Epithelial cell of esophagus (primary cell): ENCODE data around the gene APLP1.

Experiments
- DNase-seq: peaks from one replicate; pipeline ENCODE4 v3.0.0; 2010; ENCODE audit warnings: low read depth
- H3K4me3 ChIP-seq: 2 replicates; pipeline ENCODE4 v1.5.1; 2011; ENCODE audit warnings: mild to moderate bottlenecking, low read length, control low read depth
- TF ChIP-seq, protein P1 (sequence below): IDR thresholded peaks from 2 replicates; pipeline ENCODE4 v1.5.1; 2011; ENCODE audit warnings: low read depth, mild to moderate bottlenecking, low read length, control low read depth, inconsistent platforms; ENCODE audit not compliant: insufficient read depth; ENCODE audit errors: missing control alignments

The APLP1 gene

DNA sequence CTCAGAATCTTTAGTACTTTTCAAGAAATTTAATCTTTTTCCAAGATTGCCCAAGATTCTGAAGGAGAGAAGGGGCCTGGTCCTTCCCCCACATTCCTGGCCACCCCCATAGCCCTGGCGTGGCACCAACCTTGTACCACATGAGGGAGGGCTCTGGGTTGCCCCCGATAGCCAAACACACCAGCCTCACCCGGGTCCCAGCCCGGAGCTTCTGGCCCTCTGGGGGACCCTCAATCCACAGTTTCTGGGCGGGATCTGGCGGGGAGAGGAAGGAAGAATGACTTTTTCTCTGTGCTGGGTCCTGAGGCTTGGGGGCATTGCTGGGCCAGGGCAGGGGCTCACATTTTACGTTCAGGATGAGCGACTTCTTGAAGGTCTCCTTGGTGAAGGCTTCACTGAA is 20.5 kb upstream of the APLP1 start:
- TF ChIP-seq, protein P1, sequence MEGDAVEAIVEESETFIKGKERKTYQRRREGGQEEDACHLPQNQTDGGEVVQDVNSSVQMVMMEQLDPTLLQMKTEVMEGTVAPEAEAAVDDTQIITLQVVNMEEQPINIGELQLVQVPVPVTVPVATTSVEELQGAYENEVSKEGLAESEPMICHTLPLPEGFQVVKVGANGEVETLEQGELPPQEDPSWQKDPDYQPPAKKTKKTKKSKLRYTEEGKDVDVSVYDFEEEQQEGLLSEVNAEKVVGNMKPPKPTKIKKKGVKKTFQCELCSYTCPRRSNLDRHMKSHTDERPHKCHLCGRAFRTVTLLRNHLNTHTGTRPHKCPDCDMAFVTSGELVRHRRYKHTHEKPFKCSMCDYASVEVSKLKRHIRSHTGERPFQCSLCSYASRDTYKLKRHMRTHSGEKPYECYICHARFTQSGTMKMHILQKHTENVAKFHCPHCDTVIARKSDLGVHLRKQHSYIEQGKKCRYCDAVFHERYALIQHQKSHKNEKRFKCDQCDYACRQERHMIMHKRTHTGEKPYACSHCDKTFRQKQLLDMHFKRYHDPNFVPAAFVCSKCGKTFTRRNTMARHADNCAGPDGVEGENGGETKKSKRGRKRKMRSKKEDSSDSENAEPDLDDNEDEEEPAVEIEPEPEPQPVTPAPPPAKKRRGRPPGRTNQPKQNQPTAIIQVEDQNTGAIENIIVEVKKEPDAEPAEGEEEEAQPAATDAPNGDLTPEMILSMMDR: no peak
- DNase-seq: no peak
- H3K4me3 ChIP-seq: no peak overlapping the region

DNA sequence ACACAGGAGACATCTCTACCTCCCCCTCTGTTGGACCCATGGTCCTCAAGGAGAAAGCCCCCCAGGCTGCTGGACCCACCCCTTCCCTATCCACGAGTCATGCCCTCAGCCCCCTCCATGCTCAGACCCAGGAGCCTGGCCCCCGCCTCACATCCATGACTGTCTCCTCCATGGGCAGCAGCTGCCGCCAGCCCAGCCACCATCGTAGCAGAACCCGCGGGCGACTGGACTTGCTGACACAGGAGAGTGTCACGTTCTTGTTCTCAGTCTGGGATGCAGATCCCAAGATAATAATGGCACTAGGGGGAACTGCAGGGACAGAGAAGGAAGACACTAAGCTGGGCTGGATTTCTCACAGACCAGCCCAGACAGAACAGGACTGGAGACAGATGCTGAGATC is 19.9 kb upstream of the APLP1 start:
- no peak for DNase-seq
- H3K4me3 ChIP-seq: no peak overlapping the region
- TF ChIP-seq, protein P1: no peak

DNA sequence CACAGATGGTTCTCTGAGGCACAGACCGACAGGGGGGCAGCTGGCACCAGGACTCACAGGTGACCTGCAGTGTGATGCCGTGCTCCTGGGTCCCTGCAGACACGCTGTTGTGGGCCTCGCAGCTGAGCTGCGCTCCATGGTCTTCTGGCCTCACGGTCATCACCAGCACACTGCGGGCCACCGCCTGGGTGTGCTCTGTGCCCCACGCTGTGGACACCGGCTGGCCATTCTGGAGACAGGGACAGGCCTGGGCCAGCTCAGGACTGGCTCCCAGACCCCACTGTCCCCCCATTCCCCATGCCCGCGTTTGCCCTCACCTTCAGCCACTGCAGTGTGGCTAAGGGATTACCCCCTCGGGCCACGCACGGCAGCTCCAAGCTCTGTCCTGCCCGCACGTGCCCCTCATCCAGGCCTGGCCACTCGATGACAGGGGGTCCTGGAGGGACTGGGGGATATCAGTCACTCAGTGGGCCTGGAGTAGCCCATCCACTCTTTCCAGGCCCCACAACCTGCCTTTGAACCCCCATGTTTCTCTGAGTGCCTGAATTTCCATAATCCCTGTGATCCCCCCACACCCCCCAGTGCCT is 19.4 kb upstream of the APLP1 start:
- DNase-seq: no peak
- TF ChIP-seq, protein P1: no peak
- H3K4me3 ChIP-seq: no peak overlapping the region

DNA sequence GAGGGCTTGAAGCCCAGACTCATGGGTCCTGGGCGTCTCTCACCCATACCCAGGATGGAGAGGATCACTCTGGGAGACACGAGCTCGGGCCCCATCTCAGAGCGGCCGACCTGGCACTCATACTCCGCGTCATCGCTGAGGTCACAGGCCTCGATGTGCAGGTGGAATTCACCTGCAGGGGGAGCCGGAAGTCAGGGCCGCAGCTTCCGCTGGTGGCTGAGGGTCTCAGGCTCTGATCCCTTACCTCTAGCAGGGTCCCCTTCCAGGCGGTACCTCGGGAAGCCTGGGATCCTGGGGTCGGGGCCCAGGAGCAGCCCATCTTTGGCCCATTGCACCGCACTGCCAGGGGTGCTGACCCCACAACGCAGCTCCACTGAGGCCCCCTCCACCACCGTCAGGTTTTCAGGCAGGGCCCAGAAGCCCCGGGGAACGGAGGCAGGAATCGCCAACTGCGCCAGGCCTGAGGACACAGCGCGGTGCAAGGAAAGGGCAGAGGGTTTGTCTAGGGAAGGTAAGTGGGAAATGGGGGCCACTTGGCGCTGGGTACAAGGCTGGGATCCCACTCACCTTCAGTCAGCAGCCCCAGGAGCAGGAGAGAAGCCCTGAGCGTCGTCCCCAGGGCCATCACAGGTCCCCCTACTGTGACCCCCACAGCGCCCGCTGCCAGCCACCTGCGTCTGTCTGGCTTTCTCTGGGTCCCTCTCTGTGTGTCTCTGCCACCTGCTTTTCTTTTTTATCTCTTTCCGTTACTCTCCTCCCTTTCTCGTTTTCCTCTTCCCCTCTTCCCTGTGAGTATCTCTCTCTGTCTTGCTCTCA is 17.0 kb upstream of the APLP1 start:
- TF ChIP-seq, protein P1: no peak
- H3K4me3 ChIP-seq: no peak overlapping the region
- DNase-seq: no peak

DNA sequence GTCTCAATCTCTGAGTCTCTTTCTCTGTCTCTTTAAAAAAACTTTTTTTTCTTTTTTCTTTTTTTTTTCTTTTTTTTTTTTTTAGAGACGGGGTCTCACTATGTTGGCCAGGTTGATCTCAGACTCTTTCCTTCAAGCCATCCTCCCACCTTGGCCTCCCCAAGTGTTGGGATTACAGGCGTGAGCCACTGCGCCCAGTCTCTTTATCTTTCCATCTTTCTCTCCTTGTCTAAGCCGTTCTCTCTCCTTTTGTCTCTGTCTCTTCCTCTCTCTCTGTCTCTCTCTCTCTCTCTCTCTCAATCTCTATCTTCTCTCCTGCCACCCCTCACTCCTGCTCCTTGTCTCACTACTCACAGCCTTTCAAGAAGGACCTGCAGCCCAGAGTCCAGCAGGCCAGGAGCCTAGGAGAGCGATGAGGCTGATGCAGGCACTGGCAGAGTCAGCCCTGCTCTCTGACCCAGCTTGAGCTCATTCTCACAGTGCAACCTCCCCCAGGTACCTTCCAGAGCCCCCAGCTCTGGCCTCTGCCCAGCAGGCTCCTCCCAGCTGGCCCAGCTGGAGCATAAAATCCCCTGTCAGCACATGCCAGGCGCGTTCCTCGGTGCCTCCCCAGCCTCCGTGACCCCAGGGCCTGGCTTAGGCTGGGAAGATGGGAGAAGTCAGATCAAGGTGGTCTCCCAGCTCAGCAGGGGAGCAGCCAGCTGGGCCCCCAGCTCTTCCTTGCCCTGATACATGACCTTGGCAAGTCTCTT is 16.2 kb upstream of the APLP1 start, which contains the start of gene NPHS1:
Gene NPHS1, minus strand, starts transcription at position 476 of the 752 bp plus-strand sequence. CDS start 667 bp downstream, outside the sequence.
- TF ChIP-seq, protein P1: no peak
- no peak for DNase-seq
- no peak within 1 kb of the TSS for H3K4me3 ChIP-seq

DNA sequence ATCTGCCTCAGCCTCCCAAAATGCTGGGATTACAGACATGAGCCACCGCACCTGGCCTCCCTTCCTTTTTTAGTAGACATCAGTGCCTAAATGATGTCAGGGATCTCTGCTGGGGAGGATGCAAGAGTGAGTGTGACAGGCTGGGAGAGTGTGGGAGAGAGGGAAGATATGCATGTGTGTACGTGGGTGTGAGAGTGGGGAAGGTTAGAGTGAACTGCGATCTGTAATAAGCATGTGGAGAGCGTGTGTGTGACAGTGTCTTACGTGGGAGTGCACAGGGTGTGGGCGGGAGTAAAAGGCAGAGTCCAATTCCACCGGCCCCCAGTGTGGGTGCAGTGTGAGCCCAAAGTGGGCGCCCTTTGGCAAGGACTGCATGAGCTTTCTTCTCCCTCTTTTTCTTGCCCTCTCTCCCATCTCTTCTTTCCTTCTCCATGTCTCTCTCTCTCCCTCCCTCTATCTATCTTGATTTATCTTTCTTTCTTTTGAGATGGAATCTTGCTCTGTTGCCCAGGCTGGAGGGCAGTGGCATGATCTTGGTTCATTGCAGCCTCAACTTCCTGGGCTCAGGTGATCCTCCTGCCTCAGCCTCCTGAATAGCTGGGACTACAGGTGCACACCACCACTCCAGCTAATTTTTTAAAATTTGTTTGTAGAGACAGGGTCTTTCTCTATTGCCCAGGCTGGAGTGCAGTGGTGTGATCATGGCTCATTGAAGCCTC is 15.2 kb upstream of the APLP1 start:
- H3K4me3 ChIP-seq: no peak overlapping the region
- DNase-seq: no peak
- TF ChIP-seq, protein P1: no peak
